ENCODE data around the gene ECPAS.

DNA sequence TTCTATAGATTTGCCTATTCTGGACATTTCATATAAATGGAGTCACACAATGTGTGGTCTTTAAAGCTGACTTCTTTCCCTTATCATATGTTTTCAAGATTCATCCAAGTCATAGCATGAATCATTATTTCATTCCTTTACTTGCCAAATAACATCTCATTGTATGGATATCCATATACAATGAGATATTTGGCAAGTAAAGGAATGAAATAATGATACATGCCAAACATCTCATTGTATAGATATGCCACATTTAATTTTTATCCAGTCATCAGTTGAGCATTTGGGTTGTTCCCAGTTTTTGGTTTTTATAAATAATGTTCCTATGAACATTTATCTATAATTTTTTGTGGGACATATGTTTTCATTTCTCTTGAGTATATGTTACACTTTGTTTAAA, 133.6 kb downstream of the ECPAS start:
- TF ChIP-seq, protein P1, sequence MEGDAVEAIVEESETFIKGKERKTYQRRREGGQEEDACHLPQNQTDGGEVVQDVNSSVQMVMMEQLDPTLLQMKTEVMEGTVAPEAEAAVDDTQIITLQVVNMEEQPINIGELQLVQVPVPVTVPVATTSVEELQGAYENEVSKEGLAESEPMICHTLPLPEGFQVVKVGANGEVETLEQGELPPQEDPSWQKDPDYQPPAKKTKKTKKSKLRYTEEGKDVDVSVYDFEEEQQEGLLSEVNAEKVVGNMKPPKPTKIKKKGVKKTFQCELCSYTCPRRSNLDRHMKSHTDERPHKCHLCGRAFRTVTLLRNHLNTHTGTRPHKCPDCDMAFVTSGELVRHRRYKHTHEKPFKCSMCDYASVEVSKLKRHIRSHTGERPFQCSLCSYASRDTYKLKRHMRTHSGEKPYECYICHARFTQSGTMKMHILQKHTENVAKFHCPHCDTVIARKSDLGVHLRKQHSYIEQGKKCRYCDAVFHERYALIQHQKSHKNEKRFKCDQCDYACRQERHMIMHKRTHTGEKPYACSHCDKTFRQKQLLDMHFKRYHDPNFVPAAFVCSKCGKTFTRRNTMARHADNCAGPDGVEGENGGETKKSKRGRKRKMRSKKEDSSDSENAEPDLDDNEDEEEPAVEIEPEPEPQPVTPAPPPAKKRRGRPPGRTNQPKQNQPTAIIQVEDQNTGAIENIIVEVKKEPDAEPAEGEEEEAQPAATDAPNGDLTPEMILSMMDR (conservative IDR thresholded peaks at IDR 0.05) = no peak
- TF ChIP-seq EZH2 (IDR thresholded peaks at IDR 0.05; ENCODE audit: low read depth) = no peak

Measured in PC-9 (cell line).